22Rv1 (cell line): Measurements from ENCODE around the gene PRR19.

Experiments used
- ZFX ChIP-seq: fragments of 450-650 bp; IDR thresholded peaks from 2 replicates; pipeline ENCODE4 v1.6.1; 2017; ENCODE audit warnings: antibody characterized with exemption, borderline replicate concordance
- TF ChIP-seq, protein P1 (sequence below): fragments of 450-650 bp; IDR thresholded peaks from 2 replicates; pipeline ENCODE4 v1.5.1; 2017; ENCODE audit warnings: mild to moderate bottlenecking

DNA sequence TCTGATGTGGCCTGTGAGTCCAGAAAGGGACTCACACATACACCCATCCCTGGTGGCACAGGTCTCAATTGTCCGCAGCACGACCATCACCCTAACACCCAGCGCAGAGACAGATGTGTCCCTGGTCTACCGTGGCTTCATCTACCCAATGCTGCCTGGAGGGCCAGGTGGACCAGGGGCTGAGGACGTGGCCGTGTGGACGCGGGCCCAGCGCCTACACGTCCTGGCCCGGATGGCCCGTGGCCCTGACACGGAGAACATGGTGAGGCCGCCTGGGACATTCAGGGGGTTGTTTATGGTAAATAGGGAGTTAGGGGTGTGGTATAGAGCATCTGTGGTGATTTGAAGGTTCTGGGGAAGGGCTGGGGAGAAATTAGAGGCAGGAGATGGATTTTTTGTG is 46.3 kb downstream of the PRR19 start:
- TF ChIP-seq, protein P1, sequence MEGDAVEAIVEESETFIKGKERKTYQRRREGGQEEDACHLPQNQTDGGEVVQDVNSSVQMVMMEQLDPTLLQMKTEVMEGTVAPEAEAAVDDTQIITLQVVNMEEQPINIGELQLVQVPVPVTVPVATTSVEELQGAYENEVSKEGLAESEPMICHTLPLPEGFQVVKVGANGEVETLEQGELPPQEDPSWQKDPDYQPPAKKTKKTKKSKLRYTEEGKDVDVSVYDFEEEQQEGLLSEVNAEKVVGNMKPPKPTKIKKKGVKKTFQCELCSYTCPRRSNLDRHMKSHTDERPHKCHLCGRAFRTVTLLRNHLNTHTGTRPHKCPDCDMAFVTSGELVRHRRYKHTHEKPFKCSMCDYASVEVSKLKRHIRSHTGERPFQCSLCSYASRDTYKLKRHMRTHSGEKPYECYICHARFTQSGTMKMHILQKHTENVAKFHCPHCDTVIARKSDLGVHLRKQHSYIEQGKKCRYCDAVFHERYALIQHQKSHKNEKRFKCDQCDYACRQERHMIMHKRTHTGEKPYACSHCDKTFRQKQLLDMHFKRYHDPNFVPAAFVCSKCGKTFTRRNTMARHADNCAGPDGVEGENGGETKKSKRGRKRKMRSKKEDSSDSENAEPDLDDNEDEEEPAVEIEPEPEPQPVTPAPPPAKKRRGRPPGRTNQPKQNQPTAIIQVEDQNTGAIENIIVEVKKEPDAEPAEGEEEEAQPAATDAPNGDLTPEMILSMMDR = no peak
- no peak for TF ChIP-seq ZFX
